MM.1S (cell line): ENCODE measurements around the gene SBF1.

Source experiments
- DNase-seq: peaks from one replicate; pipeline ENCODE4 v3.0.0-alpha.2; 2015
- H2AFZ ChIP-seq: fragments of 300-600 bp; sonication (generic); 2 replicates; pipeline ENCODE4 v1.6.0; 2016; ENCODE audit warnings: antibody characterized with exemption, low read length
- H3F3A ChIP-seq: fragments of 300-600 bp; sonication (generic); 2 replicates; pipeline ENCODE4 v1.6.1; 2016; ENCODE audit warnings: mild to moderate bottlenecking, antibody characterized with exemption, low read length, moderate library complexity, mixed read lengths; ENCODE audit not compliant: insufficient read depth
- H3K27ac ChIP-seq: fragments of 300-600 bp; sonication (generic); 2 replicates; pipeline ENCODE4 v1.5.1; 2016; ENCODE audit warnings: mild to moderate bottlenecking, low read length
- H3K27me3 ChIP-seq: fragments of 300-600 bp; sonication (generic); replicated peaks from 2 replicates; pipeline ENCODE4 v1.6.0; 2016; ENCODE audit warnings: low read length; ENCODE audit not compliant: insufficient read depth
- H3K36me3 ChIP-seq: fragments of 300-600 bp; sonication (generic); replicated peaks from 2 replicates; pipeline ENCODE4 v1.6.1; 2016; ENCODE audit warnings: mild to moderate bottlenecking, low read length, mixed read lengths; ENCODE audit not compliant: insufficient read depth
- H3K4me1 ChIP-seq: fragments of 300-600 bp; sonication (generic); 2 replicates; pipeline ENCODE4 v1.6.1; 2016; ENCODE audit warnings: low read length, mixed read lengths
- H3K4me2 ChIP-seq: fragments of 300-600 bp; sonication (generic); 2 replicates; pipeline ENCODE4 v1.6.0; 2016; ENCODE audit warnings: low read depth, low read length
- H3K4me3 ChIP-seq: fragments of 300-600 bp; sonication (generic); 2 replicates; pipeline ENCODE4 v1.5.1; 2016; ENCODE audit warnings: low read length, mixed read lengths
- H3K79me2 ChIP-seq: fragments of 300-600 bp; sonication (generic); 2 replicates; pipeline ENCODE4 v1.6.1; 2016; ENCODE audit warnings: mixed run types, low read length, mixed read lengths
- H3K9ac ChIP-seq: fragments of 300-600 bp; sonication (generic); 2 replicates; pipeline ENCODE4 v1.6.1; 2016; ENCODE audit warnings: low read length, mixed read lengths
- H3K9me2 ChIP-seq: fragments of 300-600 bp; sonication (generic); replicated peaks from 2 replicates; pipeline ENCODE4 v1.6.1; 2016; ENCODE audit warnings: mild to moderate bottlenecking, low read length, mixed read lengths; ENCODE audit not compliant: insufficient read depth
- H3K9me3 ChIP-seq: fragments of 300-600 bp; sonication (generic); replicated peaks from 2 replicates; pipeline ENCODE4 v1.6.1; 2016; ENCODE audit warnings: mild to moderate bottlenecking, low read length, mixed read lengths; ENCODE audit not compliant: insufficient read depth
- H4K20me1 ChIP-seq: fragments of 300-600 bp; sonication (generic); 2 replicates; pipeline ENCODE4 v1.6.1; 2016; ENCODE audit warnings: mild to moderate bottlenecking, low read length, moderate library complexity, mixed read lengths; ENCODE audit not compliant: insufficient read depth
- CTCF ChIP-seq: fragments of 300-600 bp; sonication (generic); IDR thresholded peaks from 2 replicates; pipeline ENCODE4 v1.5.1; 2016; ENCODE audit warnings: antibody characterized with exemption, low read length, mixed read lengths
- EZH2 ChIP-seq: fragments of 300-600 bp; sonication (generic); optimal IDR thresholded peaks from 2 replicates; pipeline ENCODE3; 2017; ENCODE audit warnings: low read depth, mild to moderate bottlenecking, antibody characterized with exemption, low read length, mixed read lengths
- EZH2phosphoT487 ChIP-seq: fragments of 300-600 bp; sonication (generic); IDR thresholded peaks from 2 replicates; pipeline ENCODE4 v1.6.1; 2018; ENCODE audit warnings: antibody characterized with exemption, low read length

The SBF1 gene

GRCh38 chr22:50423956-50424355 lies 50.9 kb downstream of the SBF1 start:
- no peak overlapping the region for H3K9ac ChIP-seq
- no peaks in the 10 kb centered on the region for H4K20me1 ChIP-seq
- no peak for DNase-seq
- no peak overlapping the region for H2AFZ ChIP-seq
- no peak overlapping the region for H3K4me3 ChIP-seq
- H3K79me2 ChIP-seq = no peaks in the 10 kb centered on the region
- H3K36me3 ChIP-seq = no peaks in the 10 kb centered on the region
- H3K4me1 ChIP-seq = no peaks in the 10 kb centered on the region
- no peak overlapping the region for H3K4me2 ChIP-seq
- no peaks in the 10 kb centered on the region for H3K27me3 ChIP-seq
- no peaks in the 10 kb centered on the region for H3K9me3 ChIP-seq
- H3K9me2 ChIP-seq = no peaks in the 10 kb centered on the region
- no peak overlapping the region for H3K27ac ChIP-seq
- H3F3A ChIP-seq = no peaks in the 10 kb centered on the region
- TF ChIP-seq EZH2phosphoT487 = no peak
- TF ChIP-seq EZH2 = no peak
- TF ChIP-seq CTCF = no peak

DNA sequence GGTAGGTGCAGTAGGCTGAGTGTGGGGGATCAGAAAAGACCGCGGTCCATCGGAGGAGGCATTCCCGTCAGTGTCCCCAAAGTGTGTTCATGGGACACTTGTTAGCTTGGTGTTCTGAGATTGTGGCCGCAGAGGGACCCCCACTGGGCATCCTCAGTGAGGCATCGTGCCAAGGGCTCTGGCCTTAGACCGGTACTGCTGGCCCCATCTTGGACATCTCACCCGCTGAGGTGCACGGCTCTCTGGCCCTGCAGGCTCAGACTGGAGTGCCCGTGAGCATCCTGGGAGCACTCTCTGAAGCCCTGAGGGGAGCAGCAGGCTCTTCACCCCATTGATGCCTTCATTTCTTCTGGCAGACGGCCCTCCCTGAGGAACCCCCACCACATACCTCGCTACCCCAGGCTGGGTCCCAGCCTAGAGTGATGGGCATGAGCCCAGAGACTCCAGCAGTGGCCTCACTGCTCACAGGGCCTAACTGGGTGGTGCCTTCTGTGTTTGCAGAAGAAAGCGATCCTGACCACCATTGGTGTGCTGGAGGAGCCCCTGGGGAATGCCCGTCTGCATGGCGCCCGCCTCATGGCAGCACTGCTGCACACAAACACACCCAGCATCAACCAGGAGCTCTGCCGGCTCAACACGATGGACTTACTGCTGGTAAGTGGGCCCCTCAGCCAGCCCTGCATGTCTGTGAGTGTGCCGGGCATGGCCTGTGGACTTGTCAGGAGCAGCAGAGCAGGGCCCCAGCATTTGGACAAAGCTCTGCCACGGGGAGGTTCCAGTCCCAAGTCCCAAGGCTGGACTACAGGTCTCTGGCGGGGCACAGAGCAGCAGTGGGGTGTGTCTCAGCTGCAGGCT lies 51.6 kb downstream of the SBF1 start:
- H3K4me2 ChIP-seq = no peak overlapping the region
- no peak overlapping the region for H3K4me3 ChIP-seq
- no peaks in the 10 kb centered on the region for H3K4me1 ChIP-seq
- H3K9me3 ChIP-seq = no peaks in the 10 kb centered on the region
- H3K9me2 ChIP-seq = no peaks in the 10 kb centered on the region
- H3K79me2 ChIP-seq = no peaks in the 10 kb centered on the region
- no peak for DNase-seq
- H3K9ac ChIP-seq = no peak overlapping the region
- no peaks in the 10 kb centered on the region for H3F3A ChIP-seq
- no peak overlapping the region for H2AFZ ChIP-seq
- TF ChIP-seq CTCF = no peak
- no peak for TF ChIP-seq EZH2phosphoT487
- TF ChIP-seq EZH2 = no peak
- no peaks in the 10 kb centered on the region for H3K27me3 ChIP-seq
- H3K27ac ChIP-seq = no peak overlapping the region
- H3K36me3 ChIP-seq = no peaks in the 10 kb centered on the region
- H4K20me1 ChIP-seq = no peaks in the 10 kb centered on the region

GRCh38 chr22:50422046-50422445 lies 52.8 kb downstream of the SBF1 start:
- no peak overlapping the region for H2AFZ ChIP-seq
- no peak overlapping the region for H3K4me2 ChIP-seq
- no peaks in the 10 kb centered on the region for H3K27me3 ChIP-seq
- H3K9me3 ChIP-seq = no peaks in the 10 kb centered on the region
- H3K27ac ChIP-seq = no peak overlapping the region
- H3K79me2 ChIP-seq = no peaks in the 10 kb centered on the region
- TF ChIP-seq EZH2 (no peak), EZH2phosphoT487 (no peak), CTCF (no peak)
- H3K4me3 ChIP-seq = no peak overlapping the region
- H3F3A ChIP-seq = no peaks in the 10 kb centered on the region
- no peaks in the 10 kb centered on the region for H3K4me1 ChIP-seq
- H4K20me1 ChIP-seq = no peaks in the 10 kb centered on the region
- H3K36me3 ChIP-seq = no peaks in the 10 kb centered on the region
- H3K9ac ChIP-seq = no peak overlapping the region
- no peak for DNase-seq
- H3K9me2 ChIP-seq = no peaks in the 10 kb centered on the region
